T1000 (cell line): ENCODE measurements around the gene MAST4.

Experiments
- DNase-seq: peaks from one replicate; lab custom pipeline; 2025; ENCODE audit warnings: mixed read lengths; lab: John Stamatoyannopoulos, UW

MAST4 gene

GRCh38 chr5:66908230-66908629, 312.0 kb downstream of the MAST4 start:
- no peak for DNase-seq

- DNase-seq = no peak
These were observed 313.2 kb downstream of the MAST4 start for GRCh38 chr5:66909364-66909763.

- no peak for DNase-seq
These were observed 316.6 kb downstream of the MAST4 start for GRCh38 chr5:66912787-66913186.

- DNase-seq = no peak
These were observed 319.3 kb downstream of the MAST4 start for GRCh38 chr5:66915531-66915930.

- no peak for DNase-seq
These were observed 326.7 kb downstream of the MAST4 start for GRCh38 chr5:66922881-66923280.

- DNase-seq = no peak
These were observed 327.3 kb downstream of the MAST4 start for GRCh38 chr5:66923457-66923856.

- no peak for DNase-seq
These were observed 327.7 kb downstream of the MAST4 start for GRCh38 chr5:66923922-66924321.

GRCh38 chr5:66927140-66927539, 330.9 kb downstream of the MAST4 start:
- DNase-seq = no peak

- DNase-seq = no peak
These were observed 333.1 kb downstream of the MAST4 start for GRCh38 chr5:66929281-66929680.

- no peak for DNase-seq
These were observed 333.8 kb downstream of the MAST4 start for GRCh38 chr5:66929995-66930394.

- DNase-seq = no peak
These were observed 335.5 kb downstream of the MAST4 start for GRCh38 chr5:66931651-66932050.

- no peak for DNase-seq
These were observed 336.3 kb downstream of the MAST4 start for GRCh38 chr5:66932457-66932856.

GRCh38 chr5:66933066-66933465, 336.9 kb downstream of the MAST4 start:
- DNase-seq = no peak

GRCh38 chr5:66939094-66939493, 342.9 kb downstream of the MAST4 start:
- DNase-seq = no peak

- no peak for DNase-seq
These were observed 349.5 kb downstream of the MAST4 start for GRCh38 chr5:66945389-66946349.

- no peak for DNase-seq
These were observed 351.3 kb downstream of the MAST4 start for GRCh38 chr5:66947458-66947857.

GRCh38 chr5:66949066-66949465, 352.9 kb downstream of the MAST4 start:
- DNase-seq = no peak

GRCh38 chr5:66952153-66952552, 356.0 kb downstream of the MAST4 start:
- DNase-seq = no peak

GRCh38 chr5:66956439-66956838, 360.2 kb downstream of the MAST4 start:
- no peak for DNase-seq

GRCh38 chr5:66958201-66958979, 362.2 kb downstream of the MAST4 start:
- no peak for DNase-seq

- DNase-seq = no peak
These were observed 362.9 kb downstream of the MAST4 start for GRCh38 chr5:66958980-66959641.

GRCh38 chr5:66959653-66960052, 363.5 kb downstream of the MAST4 start:
- DNase-seq = no peak
